PFSK-1 (cell line): Measurements from ENCODE around the gene KIF6.

Experiments used
- FOXP2 ChIP-seq: optimal IDR thresholded peaks from 2 replicates; pipeline ENCODE3; 2011; ENCODE audit warnings: borderline replicate concordance, control low read depth, inconsistent platforms; ENCODE audit not compliant: insufficient read depth; ENCODE audit errors: extremely low read length, extremely low read depth
- POLR2AphosphoS5 ChIP-seq: IDR thresholded peaks from 2 replicates; pipeline ENCODE4 v1.6.1; 2012; ENCODE audit warnings: low read depth, mild to moderate bottlenecking, control low read depth, low read length, moderate library complexity
- REST ChIP-seq, 2 experiments: IDR thresholded peaks; 2 replicates each; pipeline versions ENCODE4 v1.6.1 to v1.8.0; 2011 to 2012; ENCODE audit warnings: low read depth in 2 of 2, low read length in 2 of 2, control low read depth in 1 of 2, inconsistent platforms in 1 of 2, mild to moderate bottlenecking in 1 of 2, moderate library complexity in 1 of 2; ENCODE audit not compliant: insufficient read depth in 1 of 2
- SIN3A ChIP-seq: IDR thresholded peaks from 2 replicates; pipeline ENCODE4 v1.6.1; 2012; ENCODE audit warnings: mild to moderate bottlenecking, low read length, moderate library complexity, borderline replicate concordance; ENCODE audit not compliant: insufficient read depth
- TAF1 ChIP-seq: IDR thresholded peaks from 2 replicates; pipeline ENCODE4 v1.6.1; 2012; ENCODE audit warnings: low read length, control low read depth, borderline replicate concordance; ENCODE audit not compliant: insufficient read depth

- no peak for TF ChIP-seq POLR2AphosphoS5
- no peak for TF ChIP-seq TAF1
- TF ChIP-seq SIN3A = no peak
- TF ChIP-seq REST (IDR thresholded peaks at IDR 0.05; ENCODE audit: insufficient read depth in 1 of 2, low read depth in 2 of 2, low read length in 2 of 2) = no peak
- TF ChIP-seq FOXP2 = no peak
Measured at GRCh38 chr6:39521958-39522357, 203.2 kb downstream of the KIF6 start.
